Prostate gland (tissue), 2 donors: ENCODE results near the gene OTOG. TPM values are rescaled to one million over a fixed set of nuclear protein-coding genes. Genes with fewer than 3 reads are reported as not detected.

ENCODE experiments used
- DNase-seq: peaks from one replicate; pipeline ENCODE4 v3.0.0-alpha.2; 2019; ENCODE audit warnings: low spot score
- H3K27ac ChIP-seq, 2 donors: fragments of 200-600 bp; sonication (generic); 2 replicates each; pipeline ENCODE4 v1.5.1; 2017 to 2019
- H3K27me3 ChIP-seq: fragments of 200-600 bp; sonication (generic); replicated peaks from 2 replicates; pipeline ENCODE4 v1.5.1; 2019; ENCODE audit not compliant: insufficient read depth
- H3K36me3 ChIP-seq, 2 donors: fragments of 200-600 bp; sonication (generic); 1 replicate in 1 of 2; 2 replicates in 1 of 2; pipeline versions ENCODE4 v1.5.1 to v1.8.1; 2017 to 2019
- H3K4me1 ChIP-seq: fragments of 200-600 bp; sonication (generic); replicated peaks from 2 replicates; pipeline ENCODE4 v1.5.1; 2019
- H3K4me3 ChIP-seq, 2 donors: fragments of 200-600 bp; sonication (generic); 2 replicates each; pipeline ENCODE4 v1.5.1; 2017 to 2019
- H3K9me3 ChIP-seq: fragments of 200-600 bp; sonication (generic); 2 replicates; pipeline ENCODE4 v1.5.1; 2017
- POLR2A ChIP-seq: fragments of 450-650 bp; IDR thresholded peaks from one replicate; pipeline ENCODE4 v1.6.1; 2016; ENCODE audit warnings: antibody characterized with exemption, mild to moderate bottlenecking
- POLR2AphosphoS5 ChIP-seq: sonication (generic); formaldehyde crosslinking; IDR thresholded peaks from one replicate; pipeline ENCODE4 v1.6.1; 2017; ENCODE audit warnings: antibody characterized with exemption
- WGBS: methylation state at CpG from one replicate; pipeline ENCODE4 v1.1.5; 2018; 5-methylcytosine and 5-hydroxymethylcytosine counted together
- intact Hi-C: fragments of 100-400 bp; cut with DNase I; formaldehyde crosslinking; loops from one replicate; pipeline ENCODE4 v1.14.2; 2022
- total RNA-seq, 2 donors: library from RNA; depleted of rRNA; stranded (reverse); fragments of >200 nt; gene quantifications; one replicate each; pipeline ENCODE4 v1.1.0, GENCODE V29; 2016
- TF ChIP-seq, protein P1 (sequence below), 4 experiments: fragments of 200-600 bp in 2 of 4; fragments of 450-650 bp in 2 of 4; sonication (generic) in 2 of 4; IDR thresholded peaks; 1 replicate in 3 of 4; 2 replicates in 1 of 4; pipeline ENCODE4 v1.5.1; 2016 to 2019; ENCODE audit warnings: antibody characterized with exemption in 4 of 4, mild to moderate bottlenecking in 2 of 4, moderate library complexity in 2 of 4

OTOG gene
- total RNA-seq, 2 donors from 2014 or later: 0.34 TPM; not detected in 1

GRCh38 chr11:17570034-17570433, 23.0 kb downstream of the OTOG start:
- WGBS: 75% methylated on average over 23 of the region's 23 CpGs
- no peak for DNase-seq

DNA sequence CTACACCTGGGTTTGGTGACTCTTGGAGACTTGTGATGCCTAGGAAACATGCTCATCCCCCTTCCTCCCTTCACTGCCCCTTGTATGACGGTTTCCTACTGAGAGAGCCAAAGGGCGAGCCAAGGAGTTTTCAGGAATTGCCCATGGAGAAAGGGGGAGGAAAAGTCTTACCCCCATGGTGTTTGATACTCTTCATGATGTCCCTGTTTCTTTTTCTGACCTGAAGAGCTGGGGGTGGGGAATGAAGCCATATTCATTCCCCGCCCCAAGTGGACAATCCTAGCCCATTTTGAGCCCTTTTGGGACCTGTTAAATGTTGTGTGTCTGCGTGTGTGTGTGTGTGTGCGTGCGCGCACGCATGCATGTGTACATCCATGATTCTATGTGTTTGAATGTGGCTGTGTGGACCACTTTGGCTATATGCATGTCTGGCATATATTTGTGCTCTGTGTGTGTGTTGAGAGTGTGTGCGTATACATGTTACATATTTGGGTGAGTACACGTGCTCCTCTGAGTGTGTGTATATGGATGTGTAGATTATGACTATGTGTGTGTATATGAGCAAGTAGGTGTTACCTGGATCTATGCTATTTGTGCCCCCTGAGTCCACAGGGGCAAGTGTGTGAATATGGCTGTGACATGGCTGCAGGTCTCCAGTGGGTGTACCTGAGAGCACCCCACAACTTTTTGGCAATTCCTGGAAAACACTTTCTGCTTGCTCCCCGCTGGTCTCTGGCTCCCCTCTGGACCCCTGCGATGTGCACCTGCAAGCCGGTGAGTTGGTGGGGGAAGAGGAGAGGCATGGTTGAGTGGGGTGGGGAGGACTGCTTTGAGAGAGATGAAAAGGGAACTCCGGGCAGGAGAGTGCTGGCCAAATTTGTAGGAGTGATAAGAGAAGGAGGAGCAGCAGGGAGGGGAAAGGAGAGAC, 24.6 kb downstream of the OTOG start:
- no peak overlapping the region for H3K4me3 ChIP-seq
- no peaks in the 10 kb centered on the region for H3K4me1 ChIP-seq
- no peak for DNase-seq
- intact Hi-C loops: no loop called here
- 86% methylated on average over 14 of the region's 14 CpGs for WGBS
- H3K27me3 ChIP-seq: no peaks in the 10 kb centered on the region
- no peaks in the 10 kb centered on the region for H3K9me3 ChIP-seq
- no peak overlapping the region for H3K27ac ChIP-seq
- TF ChIP-seq POLR2A: no peak
- TF ChIP-seq, protein P1, sequence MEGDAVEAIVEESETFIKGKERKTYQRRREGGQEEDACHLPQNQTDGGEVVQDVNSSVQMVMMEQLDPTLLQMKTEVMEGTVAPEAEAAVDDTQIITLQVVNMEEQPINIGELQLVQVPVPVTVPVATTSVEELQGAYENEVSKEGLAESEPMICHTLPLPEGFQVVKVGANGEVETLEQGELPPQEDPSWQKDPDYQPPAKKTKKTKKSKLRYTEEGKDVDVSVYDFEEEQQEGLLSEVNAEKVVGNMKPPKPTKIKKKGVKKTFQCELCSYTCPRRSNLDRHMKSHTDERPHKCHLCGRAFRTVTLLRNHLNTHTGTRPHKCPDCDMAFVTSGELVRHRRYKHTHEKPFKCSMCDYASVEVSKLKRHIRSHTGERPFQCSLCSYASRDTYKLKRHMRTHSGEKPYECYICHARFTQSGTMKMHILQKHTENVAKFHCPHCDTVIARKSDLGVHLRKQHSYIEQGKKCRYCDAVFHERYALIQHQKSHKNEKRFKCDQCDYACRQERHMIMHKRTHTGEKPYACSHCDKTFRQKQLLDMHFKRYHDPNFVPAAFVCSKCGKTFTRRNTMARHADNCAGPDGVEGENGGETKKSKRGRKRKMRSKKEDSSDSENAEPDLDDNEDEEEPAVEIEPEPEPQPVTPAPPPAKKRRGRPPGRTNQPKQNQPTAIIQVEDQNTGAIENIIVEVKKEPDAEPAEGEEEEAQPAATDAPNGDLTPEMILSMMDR (IDR thresholded peaks at IDR 0.05): no peak
- no peak for TF ChIP-seq POLR2AphosphoS5
- H3K36me3 ChIP-seq: no peaks in the 10 kb centered on the region

More at GRCh38 chr11:17570034-17570433, 23.0 kb downstream of the OTOG start:
- intact Hi-C loops: no loop called here
- Histone ChIP-seq H3K27ac (no peak overlapping the region), H3K4me1 (no peaks in the 10 kb centered on the region), H3K9me3 (no peaks in the 10 kb centered on the region), H3K4me3 (no peak overlapping the region), H3K27me3 (no peaks in the 10 kb centered on the region), H3K36me3 (no peaks in the 10 kb centered on the region)
- TF ChIP-seq, protein P1 (IDR thresholded peaks at IDR 0.05): no peak
- TF ChIP-seq POLR2AphosphoS5: no peak
- no peak for TF ChIP-seq POLR2A

DNA sequence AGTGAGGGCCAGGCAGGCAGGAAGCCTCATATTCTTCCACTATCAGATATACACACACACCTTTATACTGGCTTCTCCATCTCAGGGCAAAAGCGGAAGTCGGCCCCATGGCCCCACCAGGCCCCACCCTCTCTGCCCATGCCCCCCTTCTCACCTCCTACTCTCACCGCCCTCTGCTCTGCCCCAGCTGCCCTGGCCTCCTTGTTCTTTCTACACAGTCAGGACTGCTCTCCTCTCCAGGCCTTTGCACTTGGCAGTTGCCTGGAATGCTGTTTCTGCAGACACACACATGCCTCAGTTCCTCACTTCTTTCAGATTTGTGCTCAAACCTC, 25.3 kb downstream of the OTOG start:
- TF ChIP-seq, protein P1 (IDR thresholded peaks at IDR 0.05): no peak
- TF ChIP-seq POLR2A (no peak), POLR2AphosphoS5 (no peak)
- 43% methylated on average over 3 of the region's 3 CpGs for WGBS
- no peaks in the 10 kb centered on the region for H3K4me1 ChIP-seq
- no peaks in the 10 kb centered on the region for H3K9me3 ChIP-seq
- no peak overlapping the region for H3K27ac ChIP-seq
- intact Hi-C loops: no loop called here
- no peak overlapping the region for H3K4me3 ChIP-seq
- no peak for DNase-seq
- no peaks in the 10 kb centered on the region for H3K36me3 ChIP-seq
- H3K27me3 ChIP-seq: no peaks in the 10 kb centered on the region

DNA sequence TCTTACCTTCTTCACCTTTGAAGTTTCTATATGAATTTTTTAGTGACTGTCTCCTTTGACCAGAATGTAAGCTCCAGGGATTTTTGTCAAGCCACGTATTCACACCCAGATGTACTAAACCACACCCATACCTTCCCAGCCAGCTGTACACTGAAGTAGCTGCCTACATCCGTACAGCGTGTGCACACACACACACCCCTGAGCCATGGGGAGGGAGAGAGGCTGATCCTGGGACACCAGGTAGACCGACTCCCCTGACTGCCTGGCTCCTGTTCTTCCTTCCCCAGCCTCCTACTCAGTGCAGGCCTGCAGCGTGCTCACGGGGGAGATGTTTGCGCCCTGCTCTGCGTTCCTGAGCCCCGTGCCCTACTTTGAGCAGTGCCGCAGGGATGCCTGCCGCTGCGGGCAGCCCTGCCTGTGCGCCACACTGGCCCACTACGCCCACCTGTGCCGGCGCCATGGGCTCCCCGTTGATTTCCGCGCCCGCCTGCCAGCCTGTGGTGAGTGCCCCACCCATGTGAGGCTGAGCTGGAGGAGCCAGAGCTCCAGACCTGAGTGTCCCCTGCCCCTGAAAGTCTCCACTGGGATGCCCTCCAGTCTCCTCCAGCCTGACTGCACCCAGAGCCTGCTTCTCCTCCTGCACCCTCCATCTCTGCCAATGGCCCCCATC, 25.9 kb downstream of the OTOG start:
- H3K9me3 ChIP-seq: no peaks in the 10 kb centered on the region
- no peak for TF ChIP-seq POLR2A
- 79% methylated on average over 20 of the region's 20 CpGs for WGBS
- intact Hi-C loops: no loop called here
- no peaks in the 10 kb centered on the region for H3K27me3 ChIP-seq
- DNase-seq: no peak
- no peak overlapping the region for H3K4me3 ChIP-seq
- no peak overlapping the region for H3K27ac ChIP-seq
- no peaks in the 10 kb centered on the region for H3K4me1 ChIP-seq
- no peaks in the 10 kb centered on the region for H3K36me3 ChIP-seq

GRCh38 chr11:17573526-17573925, 26.5 kb downstream of the OTOG start:
- no peaks in the 10 kb centered on the region for H3K36me3 ChIP-seq
- H3K9me3 ChIP-seq: no peaks in the 10 kb centered on the region
- no peaks in the 10 kb centered on the region for H3K27me3 ChIP-seq
- H3K4me1 ChIP-seq: no peaks in the 10 kb centered on the region
- no peak for DNase-seq
- WGBS: 94% methylated on average over 3 of the region's 3 CpGs
- no peak overlapping the region for H3K4me3 ChIP-seq
- intact Hi-C loops: no loop called here
- TF ChIP-seq, protein P1 (IDR thresholded peaks at IDR 0.05): no peak
- TF ChIP-seq POLR2A (no peak), POLR2AphosphoS5 (no peak)
- H3K27ac ChIP-seq: no peak overlapping the region
